ENCODE results near the gene DFFA.
"Not testable (repeated sequence)": the region's sequence is repeated elsewhere in the genome, so short reads cannot be mapped to it uniquely, and the experiment has no call there.

DFFA gene

DNA sequence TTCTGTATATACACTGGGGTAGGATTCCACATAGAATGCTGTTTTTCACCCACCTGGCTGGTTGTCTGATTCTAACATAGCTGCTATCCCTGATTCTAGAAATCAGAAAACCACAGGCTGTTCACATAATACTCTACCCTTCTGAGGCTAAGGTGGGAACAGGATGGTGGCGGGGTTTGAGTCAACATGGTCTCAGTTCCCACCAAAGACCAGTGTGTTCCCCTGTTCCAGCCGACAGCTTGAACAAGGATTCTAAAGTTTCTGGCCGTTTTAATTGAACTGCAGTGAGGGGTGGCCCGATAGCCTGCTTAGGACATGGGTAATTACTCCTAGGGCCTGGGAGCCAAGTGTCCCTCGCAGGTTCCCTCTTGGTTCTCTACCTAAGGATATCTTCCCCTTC lies 40.9 kb upstream of the DFFA start:
- Histone ChIP-seq H3K4me3 (ENCODE audit: low read length) (no peak overlapping the region), H3K4me1 (ENCODE audit: insufficient read depth, low read length) (peaks cover 30% of the 10 kb centered on the region), H3K27me3 (ENCODE audit: insufficient read depth, low read length) (no peaks in the 10 kb centered on the region), H3K9ac (ENCODE audit: low read depth, low read length) (no peak overlapping the region), H3K9me3 (ENCODE audit: insufficient read depth, low read depth, low read length) (no peaks in the 10 kb centered on the region), H3K36me3 (ENCODE audit: insufficient read depth, low read depth, low read length) (no peaks in the 10 kb centered on the region; the same call in 1 of the 2 replicates), H3K27ac (ENCODE audit: low read length) (no peak overlapping the region)

DNA sequence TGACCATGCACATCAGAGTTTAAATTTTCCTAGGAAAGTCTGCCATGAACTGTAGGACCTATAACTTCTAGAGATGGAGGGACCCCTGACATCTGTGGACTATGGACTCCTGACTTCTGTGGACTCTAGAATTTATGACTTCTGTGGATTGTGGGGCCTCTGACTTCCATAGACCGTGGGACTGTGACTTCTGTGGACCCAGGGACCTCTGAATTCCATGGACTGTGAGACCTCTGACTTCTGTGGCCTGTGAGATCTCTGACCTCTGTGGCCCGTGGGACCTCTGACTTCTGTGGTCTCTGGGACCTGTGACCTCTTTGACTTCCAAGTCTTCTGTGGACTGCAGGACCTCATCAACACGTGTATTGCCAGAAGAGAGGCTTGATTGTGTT lies 39.2 kb upstream of the DFFA start:
- no peak overlapping the region for H3K4me3 ChIP-seq (ENCODE audit: low read length)
- no peaks in the 10 kb centered on the region for H3K9me3 ChIP-seq (ENCODE audit: insufficient read depth, low read depth, low read length)
- peaks cover 19% of the 10 kb centered on the region for H3K4me1 ChIP-seq (ENCODE audit: insufficient read depth, low read length)
- H3K9ac ChIP-seq (ENCODE audit: low read depth, low read length) = no peak overlapping the region
- H3K27me3 ChIP-seq (ENCODE audit: insufficient read depth, low read length) = no peaks in the 10 kb centered on the region
- H3K27ac ChIP-seq (ENCODE audit: low read length) = no peak overlapping the region
- no peaks in the 10 kb centered on the region; the same call in 1 of the 2 replicates for H3K36me3 ChIP-seq (ENCODE audit: insufficient read depth, low read depth, low read length)

- no peaks in the 10 kb centered on the region; the same call in 1 of the 2 replicates for H3K36me3 ChIP-seq (ENCODE audit: insufficient read depth, low read depth, low read length)
- H3K27me3 ChIP-seq (ENCODE audit: insufficient read depth, low read length) = no peaks in the 10 kb centered on the region
- no peak overlapping the region for H3K9ac ChIP-seq (ENCODE audit: low read depth, low read length)
- H3K4me1 ChIP-seq (ENCODE audit: insufficient read depth, low read length) = peaks cover 19% of the 10 kb centered on the region
- H3K4me3 ChIP-seq (ENCODE audit: low read length) = no peak overlapping the region
- H3K9me3 ChIP-seq (ENCODE audit: insufficient read depth, low read depth, low read length) = no peaks in the 10 kb centered on the region
- H3K27ac ChIP-seq (ENCODE audit: low read length) = no peak overlapping the region
Measured at GRCh38 chr1:10510520-10511493, 38.5 kb upstream of the DFFA start.

GRCh38 chr1:10509809-10510509 lies 37.6 kb upstream of the DFFA start:
- H3K9ac ChIP-seq (ENCODE audit: low read depth, low read length) = no peak overlapping the region
- H3K36me3 ChIP-seq (ENCODE audit: insufficient read depth, low read depth, low read length) = no peaks in the 10 kb centered on the region; the same call in 1 of the 2 replicates
- H3K4me3 ChIP-seq (ENCODE audit: low read length) = no peak overlapping the region
- no peaks in the 10 kb centered on the region for H3K27me3 ChIP-seq (ENCODE audit: insufficient read depth, low read length)
- no peaks in the 10 kb centered on the region for H3K9me3 ChIP-seq (ENCODE audit: insufficient read depth, low read depth, low read length)
- peaks cover 19% of the 10 kb centered on the region for H3K4me1 ChIP-seq (ENCODE audit: insufficient read depth, low read length)
- no peak overlapping the region for H3K27ac ChIP-seq (ENCODE audit: low read length)

DNA sequence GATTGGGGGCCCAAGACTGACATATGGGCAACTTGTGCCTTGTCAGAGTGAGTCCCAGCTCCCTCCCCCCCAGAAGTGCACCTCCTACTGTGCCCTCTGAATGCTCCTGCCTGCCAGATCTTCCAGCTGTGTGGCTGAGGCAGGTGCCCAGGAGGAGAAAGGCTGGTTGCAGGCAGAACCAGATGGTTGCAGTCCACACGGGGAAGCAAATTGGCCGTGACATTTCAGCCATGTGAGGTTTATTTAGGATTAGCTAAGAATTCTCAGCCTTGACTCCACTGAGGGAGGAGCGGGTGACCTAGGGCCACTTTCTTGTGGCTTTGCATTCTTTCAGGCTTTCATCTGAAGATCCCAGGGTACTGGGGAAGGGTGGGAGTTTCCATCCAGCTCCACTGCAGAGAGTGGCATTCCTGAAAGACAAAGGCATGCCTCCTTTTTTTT lies 36.2 kb upstream of the DFFA start:
- no peak overlapping the region for H3K27ac ChIP-seq (ENCODE audit: low read length)
- H3K9me3 ChIP-seq (ENCODE audit: insufficient read depth, low read depth, low read length) = no peaks in the 10 kb centered on the region
- peaks cover 15% of the 10 kb centered on the region for H3K4me1 ChIP-seq (ENCODE audit: insufficient read depth, low read length)
- no peaks in the 10 kb centered on the region for H3K27me3 ChIP-seq (ENCODE audit: insufficient read depth, low read length)
- no peak overlapping the region for H3K9ac ChIP-seq (ENCODE audit: low read depth, low read length)
- H3K4me3 ChIP-seq (ENCODE audit: low read length) = no peak overlapping the region; the same call in 1 of the 2 replicates
- no peaks in the 10 kb centered on the region; the same call in 1 of the 2 replicates for H3K36me3 ChIP-seq (ENCODE audit: insufficient read depth, low read depth, low read length)

- Histone ChIP-seq H3K9ac (ENCODE audit: low read depth, low read length) (no peak overlapping the region), H3K4me3 (ENCODE audit: low read length) (no peak overlapping the region)
Measured at GRCh38 chr1:10507111-10507879, 35.0 kb upstream of the DFFA start.

GRCh38 chr1:10506677-10507047 lies 34.3 kb upstream of the DFFA start:
- Histone ChIP-seq H3K27ac (ENCODE audit: low read length) (no peak overlapping the region), H3K4me3 (ENCODE audit: low read length) (no peak overlapping the region), H3K9ac (ENCODE audit: low read depth, low read length) (no peak overlapping the region), H3K9me3 (ENCODE audit: insufficient read depth, low read depth, low read length) (no peaks in the 10 kb centered on the region), H3K4me1 (ENCODE audit: insufficient read depth, low read length) (peaks cover 15% of the 10 kb centered on the region), H3K27me3 (ENCODE audit: insufficient read depth, low read length) (no peaks in the 10 kb centered on the region), H3K36me3 (ENCODE audit: insufficient read depth, low read depth, low read length) (no peaks in the 10 kb centered on the region; the same call in 1 of the 2 replicates)

More at GRCh38 chr1:10507111-10507879, 35.0 kb upstream of the DFFA start:
- no peaks in the 10 kb centered on the region; the same call in 1 of the 2 replicates for H3K36me3 ChIP-seq (ENCODE audit: insufficient read depth, low read depth, low read length)
- peaks cover 15% of the 10 kb centered on the region for H3K4me1 ChIP-seq (ENCODE audit: insufficient read depth, low read length)
- H3K27me3 ChIP-seq (ENCODE audit: insufficient read depth, low read length) = no peaks in the 10 kb centered on the region
- no peaks in the 10 kb centered on the region for H3K9me3 ChIP-seq (ENCODE audit: insufficient read depth, low read depth, low read length)
- no peak overlapping the region for H3K27ac ChIP-seq (ENCODE audit: low read length)

DNA sequence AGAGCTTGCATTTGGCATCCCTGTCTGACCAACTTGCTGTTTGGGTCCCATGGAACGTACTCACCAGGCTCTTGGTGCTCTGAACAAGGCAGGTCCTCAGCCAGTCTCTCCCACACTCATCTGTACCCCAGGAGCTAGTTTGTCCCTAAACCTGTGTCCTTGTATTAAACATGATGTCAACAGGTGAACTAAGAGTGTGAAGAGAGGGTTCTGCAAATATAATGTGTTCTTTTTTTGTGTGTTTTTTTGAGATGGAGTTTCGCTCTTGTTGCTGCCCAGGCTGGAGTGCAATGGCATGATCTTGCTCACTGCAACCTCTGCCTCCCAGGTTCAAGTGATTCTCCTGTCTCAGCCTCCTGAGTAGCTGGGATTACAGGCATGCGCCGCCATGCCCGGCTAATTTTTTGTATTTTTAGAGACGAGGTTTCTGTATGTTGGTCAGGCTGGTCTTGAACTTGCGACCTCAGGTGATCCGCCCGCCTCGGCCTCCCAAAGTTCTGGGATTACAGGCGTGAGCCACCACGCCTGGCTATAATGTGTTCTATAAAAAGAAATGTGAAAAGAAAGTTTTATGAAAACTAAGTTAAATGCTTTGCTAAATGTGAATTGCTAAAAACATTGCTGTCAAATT lies 33.8 kb upstream of the DFFA start:
- peaks cover 15% of the 10 kb centered on the region for H3K4me1 ChIP-seq (ENCODE audit: insufficient read depth, low read length)
- not testable (repeated sequence) for H3K27ac ChIP-seq (ENCODE audit: low read length); H3K36me3 ChIP-seq (ENCODE audit: insufficient read depth, low read depth, low read length); H3K9me3 ChIP-seq (ENCODE audit: insufficient read depth, low read depth, low read length); H3K27me3 ChIP-seq (ENCODE audit: insufficient read depth, low read length); H3K4me3 ChIP-seq (ENCODE audit: low read length); H3K9ac ChIP-seq (ENCODE audit: low read depth, low read length)

GRCh38 chr1:10504249-10504648 lies 31.9 kb upstream of the DFFA start:
- Histone ChIP-seq H3K27ac (ENCODE audit: low read length) (no peak overlapping the region), H3K9me3 (ENCODE audit: insufficient read depth, low read depth, low read length) (no peaks in the 10 kb centered on the region), H3K4me3 (ENCODE audit: low read length) (no peak overlapping the region), H3K36me3 (ENCODE audit: insufficient read depth, low read depth, low read length) (no peaks in the 10 kb centered on the region), H3K4me1 (ENCODE audit: insufficient read depth, low read length) (peaks cover 6% of the 10 kb centered on the region; the same call in 1 of the 2 replicates), H3K27me3 (ENCODE audit: insufficient read depth, low read length) (no peaks in the 10 kb centered on the region), H3K9ac (ENCODE audit: low read depth, low read length) (no peak overlapping the region)

GRCh38 chr1:10502206-10502605 lies 29.9 kb upstream of the DFFA start:
- Histone ChIP-seq H3K9ac (ENCODE audit: low read depth, low read length) (no peak overlapping the region), H3K9me3 (ENCODE audit: insufficient read depth, low read depth, low read length) (no peaks in the 10 kb centered on the region), H3K4me1 (ENCODE audit: insufficient read depth, low read length) (no peaks in the 10 kb centered on the region), H3K27ac (ENCODE audit: low read length) (no peak overlapping the region), H3K36me3 (ENCODE audit: insufficient read depth, low read depth, low read length) (no peaks in the 10 kb centered on the region), H3K4me3 (ENCODE audit: low read length) (no peak overlapping the region), H3K27me3 (ENCODE audit: insufficient read depth, low read length) (no peaks in the 10 kb centered on the region)

GRCh38 chr1:10498231-10498630 lies 25.9 kb upstream of the DFFA start:
- peaks cover 3% of the 10 kb centered on the region; the same call in 1 of the 2 replicates for H3K4me1 ChIP-seq (ENCODE audit: insufficient read depth, low read length)
- H3K9ac ChIP-seq (ENCODE audit: low read depth, low read length) = no peak overlapping the region

More at GRCh38 chr1:10498231-10498630, 25.9 kb upstream of the DFFA start:
- H3K36me3 ChIP-seq (ENCODE audit: insufficient read depth, low read depth, low read length) = peaks cover 6% of the 10 kb centered on the region; the same call in 1 of the 2 replicates
- H3K9me3 ChIP-seq (ENCODE audit: insufficient read depth, low read depth, low read length) = no peaks in the 10 kb centered on the region
- no peaks in the 10 kb centered on the region for H3K27me3 ChIP-seq (ENCODE audit: insufficient read depth, low read length)
- H3K4me3 ChIP-seq (ENCODE audit: low read length) = no peak overlapping the region
- no peak overlapping the region for H3K27ac ChIP-seq (ENCODE audit: low read length)
